T follicular helper cell (primary cell): ENCODE data around the gene BRF1.
"Not testable (repeated sequence)": the region's sequence is repeated elsewhere in the genome, so short reads cannot be mapped to it uniquely, and the experiment has no call there.

Experiments
- DNase-seq: peaks from one replicate; pipeline ENCODE4 v3.0.0-alpha.2; 2020; ENCODE audit warnings: low read depth

Gene BRF1

GRCh38 chr14:105315941-105316576, 15.3 kb upstream of the BRF1 start:
- no peak for DNase-seq

GRCh38 chr14:105315211-105315721, 14.5 kb upstream of the BRF1 start:
- peak; percentile 47 for DNase-seq

GRCh38 chr14:105314287-105315200, 13.7 kb upstream of the BRF1 start, which contains the start of gene PACS2:
Gene PACS2, plus strand, starts transcription at chr14:105314748. Its CDS starts 171 bp downstream, at chr14:105314919.
- DNase-seq: peak; percentile 71

GRCh38 chr14:105313381-105314286, 12.8 kb upstream of the BRF1 start:
- DNase-seq: no peak

- DNase-seq: no peak
These were observed 12.2 kb upstream of the BRF1 start for GRCh38 chr14:105312973-105313372.

- no peak for DNase-seq
These were observed 11.0 kb upstream of the BRF1 start for GRCh38 chr14:105311838-105312237.

- DNase-seq: no peak
These were observed 8.6 kb upstream of the BRF1 start for GRCh38 chr14:105309371-105309770.

GRCh38 chr14:105307052-105307727, 6.4 kb upstream of the BRF1 start:
- no peak for DNase-seq

GRCh38 chr14:105305791-105306190, 5.0 kb upstream of the BRF1 start:
- no peak for DNase-seq

- DNase-seq: no peak
These were observed 4.5 kb upstream of the BRF1 start for GRCh38 chr14:105305345-105305744.

- DNase-seq: no peak
These were observed 3.8 kb upstream of the BRF1 start for GRCh38 chr14:105304565-105304964.

- no peak for DNase-seq
These were observed 3.1 kb upstream of the BRF1 start for GRCh38 chr14:105303949-105304348.

GRCh38 chr14:105301915-105302249, 1.1 kb upstream of the BRF1 start:
- DNase-seq: not testable (repeated sequence)

GRCh38 chr14:105301103-105301914, 508 bp upstream of the BRF1 start:
- DNase-seq: peak; percentile 96

- DNase-seq: no peak
These were observed 903 bp downstream of the BRF1 start for GRCh38 chr14:105299654-105300541.

GRCh38 chr14:105297311-105297710, 3.5 kb downstream of the BRF1 start:
- DNase-seq: not testable (repeated sequence)

GRCh38 chr14:105294142-105294597, 6.6 kb downstream of the BRF1 start:
- peak; percentile 59 for DNase-seq

GRCh38 chr14:105292826-105293711, 7.7 kb downstream of the BRF1 start:
- no peak for DNase-seq
